ENCODE data around the gene MPV17. TPM values are rescaled to one million over a fixed set of nuclear protein-coding genes. Genes with fewer than 3 reads are reported as not detected.

MPV17 gene
- polyA plus RNA-seq, 1 donor (not counting 4 experiments of a cell fraction or from before 2014, with no cell fraction given): 125 TPM

DNA sequence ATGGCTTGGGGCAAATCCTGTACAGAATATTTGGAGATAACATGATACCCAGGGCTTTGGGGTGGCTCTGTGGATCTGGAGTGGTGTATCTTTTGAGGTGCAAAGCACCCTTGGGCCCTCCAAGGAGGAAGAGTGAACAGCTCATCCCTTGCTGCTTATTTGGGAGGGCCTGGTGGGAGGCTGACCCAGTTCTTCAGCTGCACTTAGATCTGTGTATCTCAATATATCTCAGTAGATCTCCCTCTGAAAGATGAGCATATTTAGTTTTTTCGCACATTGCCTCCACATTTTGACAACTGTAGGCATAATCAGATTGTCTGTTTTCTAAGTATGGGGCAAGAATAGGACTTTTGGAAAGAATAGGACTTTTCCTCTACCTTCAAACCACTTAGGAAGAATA lies 37.9 kb downstream of the MPV17 start:
- no peak overlapping the region for H2AFZ ChIP-seq (ENCODE audit: control insufficient read depth, low read length)
- H3K4me3 ChIP-seq (ENCODE audit: control insufficient read depth in 2 of 3, extremely low read depth in 1 of 3, insufficient read depth in 2 of 3, low read depth in 1 of 3, low read length in 3 of 3): no peak overlapping the region
- H3K4me2 ChIP-seq (ENCODE audit: control insufficient read depth, extremely low read depth, insufficient read depth, low read depth, low read length): no peak overlapping the region
- no peaks in the 10 kb centered on the region for H3K79me2 ChIP-seq (ENCODE audit: control insufficient read depth, insufficient read depth, low read length)
- FAIRE-seq (no peak), DNase-seq (ENCODE audit: low read depth, low spot score) (no peak)
- dilution Hi-C loops (cut with MboI; ENCODE audit: extremely low pct_ligation_motif_present, low sequenced_read_pairs): no loop called here
- no peaks in the 10 kb centered on the region for H4K20me1 ChIP-seq (ENCODE audit: control insufficient read depth, extremely low read depth, insufficient read depth, low read length)
- H3K4me1 ChIP-seq (ENCODE audit: control insufficient read depth, extremely low read depth, insufficient read depth, low read length): no peaks in the 10 kb centered on the region
- H3K27me3 ChIP-seq (ENCODE audit: control insufficient read depth, extremely low read depth, insufficient read depth, low read length): peaks cover 23% of the 10 kb centered on the region
- H3K9me3 ChIP-seq (ENCODE audit: control insufficient read depth, low read depth, low read length): no peaks in the 10 kb centered on the region
- H3K36me3 ChIP-seq (ENCODE audit: control insufficient read depth in 2 of 2, extremely low read depth in 1 of 2, insufficient read depth in 2 of 2, low read length in 2 of 2): no peaks in the 10 kb centered on the region
- no peak overlapping the region for H3K9ac ChIP-seq (ENCODE audit: control insufficient read depth, extremely low read depth, insufficient read depth, low read length)
- TF ChIP-seq EZH2 (IDR thresholded peaks at IDR 0.05; ENCODE audit: low read length): no peak
- TF ChIP-seq, protein P1, sequence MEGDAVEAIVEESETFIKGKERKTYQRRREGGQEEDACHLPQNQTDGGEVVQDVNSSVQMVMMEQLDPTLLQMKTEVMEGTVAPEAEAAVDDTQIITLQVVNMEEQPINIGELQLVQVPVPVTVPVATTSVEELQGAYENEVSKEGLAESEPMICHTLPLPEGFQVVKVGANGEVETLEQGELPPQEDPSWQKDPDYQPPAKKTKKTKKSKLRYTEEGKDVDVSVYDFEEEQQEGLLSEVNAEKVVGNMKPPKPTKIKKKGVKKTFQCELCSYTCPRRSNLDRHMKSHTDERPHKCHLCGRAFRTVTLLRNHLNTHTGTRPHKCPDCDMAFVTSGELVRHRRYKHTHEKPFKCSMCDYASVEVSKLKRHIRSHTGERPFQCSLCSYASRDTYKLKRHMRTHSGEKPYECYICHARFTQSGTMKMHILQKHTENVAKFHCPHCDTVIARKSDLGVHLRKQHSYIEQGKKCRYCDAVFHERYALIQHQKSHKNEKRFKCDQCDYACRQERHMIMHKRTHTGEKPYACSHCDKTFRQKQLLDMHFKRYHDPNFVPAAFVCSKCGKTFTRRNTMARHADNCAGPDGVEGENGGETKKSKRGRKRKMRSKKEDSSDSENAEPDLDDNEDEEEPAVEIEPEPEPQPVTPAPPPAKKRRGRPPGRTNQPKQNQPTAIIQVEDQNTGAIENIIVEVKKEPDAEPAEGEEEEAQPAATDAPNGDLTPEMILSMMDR (optimal IDR thresholded peaks at IDR 0.05 in 1 of 3, IDR thresholded peaks at IDR 0.05 in 1 of 3, conservative IDR thresholded peaks at IDR 0.05 in 1 of 3; ENCODE audit: extremely low read depth in 1 of 3, insufficient read depth in 2 of 3, low read length in 3 of 3): no peak
- H3K27ac ChIP-seq (ENCODE audit: control insufficient read depth, insufficient read depth, low read length): no peak overlapping the region
- H3K9me1 ChIP-seq (ENCODE audit: control insufficient read depth, extremely low read depth, insufficient read depth, low read length): no peaks in the 10 kb centered on the region

DNA sequence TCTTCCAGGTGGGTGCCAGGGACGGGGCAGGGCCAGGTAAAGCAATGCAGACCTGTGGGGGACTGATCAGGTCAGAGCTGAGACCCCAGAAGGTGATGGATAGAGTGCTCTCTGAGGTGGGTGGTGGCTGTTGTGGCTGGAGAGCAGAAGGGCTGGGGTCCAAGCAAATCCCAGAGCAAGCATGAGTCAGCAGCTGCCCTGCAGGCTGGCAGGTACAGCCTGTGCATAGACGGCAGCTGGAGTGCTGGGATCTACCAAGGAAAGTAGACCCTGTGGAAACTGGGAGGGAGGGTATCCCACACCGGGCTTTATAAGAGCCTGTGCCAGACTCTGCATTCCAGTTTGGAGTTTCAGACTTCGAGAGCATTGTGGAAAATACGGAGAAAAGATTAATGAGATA lies 40.0 kb downstream of the MPV17 start:
- no peaks in the 10 kb centered on the region for H3K4me1 ChIP-seq (ENCODE audit: control insufficient read depth, extremely low read depth, insufficient read depth, low read length)
- H3K36me3 ChIP-seq (ENCODE audit: control insufficient read depth in 2 of 2, extremely low read depth in 1 of 2, insufficient read depth in 2 of 2, low read length in 2 of 2): no peaks in the 10 kb centered on the region
- FAIRE-seq (no peak), DNase-seq (ENCODE audit: low read depth, low spot score) (no peak)
- dilution Hi-C loops (cut with MboI; ENCODE audit: extremely low pct_ligation_motif_present, low sequenced_read_pairs): no loop called here
- no peak overlapping the region for H3K9ac ChIP-seq (ENCODE audit: control insufficient read depth, extremely low read depth, insufficient read depth, low read length)
- H3K9me1 ChIP-seq (ENCODE audit: control insufficient read depth, extremely low read depth, insufficient read depth, low read length): no peaks in the 10 kb centered on the region
- H3K79me2 ChIP-seq (ENCODE audit: control insufficient read depth, insufficient read depth, low read length): no peaks in the 10 kb centered on the region
- no peak overlapping the region for H2AFZ ChIP-seq (ENCODE audit: control insufficient read depth, low read length)
- H3K4me2 ChIP-seq (ENCODE audit: control insufficient read depth, extremely low read depth, insufficient read depth, low read depth, low read length): no peak overlapping the region
- H3K27ac ChIP-seq (ENCODE audit: control insufficient read depth, insufficient read depth, low read length): no peak overlapping the region
- peak; percentile 2 for TF ChIP-seq EZH2 (IDR thresholded peaks at IDR 0.05; ENCODE audit: low read length)
- TF ChIP-seq, protein P1 (optimal IDR thresholded peaks at IDR 0.05 in 1 of 3, IDR thresholded peaks at IDR 0.05 in 1 of 3, conservative IDR thresholded peaks at IDR 0.05 in 1 of 3; ENCODE audit: extremely low read depth in 1 of 3, insufficient read depth in 2 of 3, low read length in 3 of 3): no peak
- H3K4me3 ChIP-seq (ENCODE audit: control insufficient read depth in 2 of 3, extremely low read depth in 1 of 3, insufficient read depth in 2 of 3, low read depth in 1 of 3, low read length in 3 of 3): no peak overlapping the region
- H4K20me1 ChIP-seq (ENCODE audit: control insufficient read depth, extremely low read depth, insufficient read depth, low read length): no peaks in the 10 kb centered on the region
- H3K9me3 ChIP-seq (ENCODE audit: control insufficient read depth, low read depth, low read length): no peaks in the 10 kb centered on the region
- peaks cover 23% of the 10 kb centered on the region for H3K27me3 ChIP-seq (ENCODE audit: control insufficient read depth, extremely low read depth, insufficient read depth, low read length)
